Measurements from ENCODE around the gene ATXN2L.

DNA sequence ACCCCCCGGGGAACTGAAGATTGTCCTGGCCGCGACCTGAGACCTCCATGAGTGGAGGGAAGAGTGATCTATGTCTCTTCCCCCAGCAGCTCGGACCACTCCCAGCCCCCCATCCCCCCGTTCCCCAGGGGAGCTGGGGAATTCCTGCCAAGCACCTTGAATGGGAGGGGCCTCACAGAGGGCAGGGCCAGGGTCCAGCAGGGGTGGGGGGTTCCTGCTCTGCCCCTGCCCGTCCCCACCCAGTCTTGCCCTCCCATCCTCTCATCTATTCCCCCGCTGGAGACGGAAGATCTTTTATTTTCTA lies 13.9 kb downstream of the ATXN2L start:
- TF ChIP-seq, protein P1, sequence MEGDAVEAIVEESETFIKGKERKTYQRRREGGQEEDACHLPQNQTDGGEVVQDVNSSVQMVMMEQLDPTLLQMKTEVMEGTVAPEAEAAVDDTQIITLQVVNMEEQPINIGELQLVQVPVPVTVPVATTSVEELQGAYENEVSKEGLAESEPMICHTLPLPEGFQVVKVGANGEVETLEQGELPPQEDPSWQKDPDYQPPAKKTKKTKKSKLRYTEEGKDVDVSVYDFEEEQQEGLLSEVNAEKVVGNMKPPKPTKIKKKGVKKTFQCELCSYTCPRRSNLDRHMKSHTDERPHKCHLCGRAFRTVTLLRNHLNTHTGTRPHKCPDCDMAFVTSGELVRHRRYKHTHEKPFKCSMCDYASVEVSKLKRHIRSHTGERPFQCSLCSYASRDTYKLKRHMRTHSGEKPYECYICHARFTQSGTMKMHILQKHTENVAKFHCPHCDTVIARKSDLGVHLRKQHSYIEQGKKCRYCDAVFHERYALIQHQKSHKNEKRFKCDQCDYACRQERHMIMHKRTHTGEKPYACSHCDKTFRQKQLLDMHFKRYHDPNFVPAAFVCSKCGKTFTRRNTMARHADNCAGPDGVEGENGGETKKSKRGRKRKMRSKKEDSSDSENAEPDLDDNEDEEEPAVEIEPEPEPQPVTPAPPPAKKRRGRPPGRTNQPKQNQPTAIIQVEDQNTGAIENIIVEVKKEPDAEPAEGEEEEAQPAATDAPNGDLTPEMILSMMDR (IDR thresholded peaks at IDR 0.05) = no peak
- TF ChIP-seq EZH2 (IDR thresholded peaks at IDR 0.05) = no peak

All from neural progenitor cell (in vitro differentiated cells).